DOHH2 (cell line): ENCODE results near the gene APOH.

Experiments used
- H3F3A ChIP-seq: fragments of 200-600 bp; sonication (generic), shearing (Covaris generic); 2 replicates; pipeline ENCODE4 v1.6.0; 2016; ENCODE audit warnings: antibody characterized with exemption, mild to moderate bottlenecking; ENCODE audit not compliant: control insufficient read depth, insufficient read depth
- H3K27ac ChIP-seq: fragments of 200-600 bp; sonication (generic); 2 replicates; pipeline ENCODE4 v1.5.1; 2014; ENCODE audit warnings: low read depth, mild to moderate bottlenecking, low read length, moderate library complexity
- H3K27me3 ChIP-seq: fragments of 200-600 bp; sonication (generic); 2 replicates; pipeline ENCODE4 v1.6.1; 2014; ENCODE audit warnings: mild to moderate bottlenecking, low read length, mixed read lengths; ENCODE audit not compliant: control insufficient read depth
- H3K36me3 ChIP-seq: fragments of 200-600 bp; sonication (generic); 2 replicates; pipeline ENCODE4 v1.6.1; 2014; ENCODE audit warnings: mild to moderate bottlenecking, low read length, moderate library complexity, mixed read lengths; ENCODE audit not compliant: control insufficient read depth
- H3K4me1 ChIP-seq: fragments of 200-600 bp; sonication (generic); 2 replicates; pipeline ENCODE4 v1.6.1; 2014; ENCODE audit warnings: mild to moderate bottlenecking, low read length, mixed read lengths; ENCODE audit not compliant: control insufficient read depth
- H3K4me2 ChIP-seq: fragments of 200-600 bp; sonication (generic); 2 replicates; pipeline ENCODE4 v1.6.0; 2014; ENCODE audit warnings: mild to moderate bottlenecking, low read length, moderate library complexity
- H3K4me3 ChIP-seq: fragments of 200-600 bp; sonication (generic); 2 replicates; pipeline ENCODE4 v1.5.1; 2014; ENCODE audit warnings: mild to moderate bottlenecking, low read length, mixed read lengths
- H3K79me2 ChIP-seq: fragments of 200-600 bp; sonication (generic); 2 replicates; pipeline ENCODE4 v1.6.1; 2014; ENCODE audit warnings: mild to moderate bottlenecking, low read length, mixed read lengths; ENCODE audit not compliant: control insufficient read depth
- H3K9me2 ChIP-seq: fragments of 200-600 bp; sonication (generic); replicated peaks from 2 replicates; pipeline ENCODE4 v1.6.1; 2014; ENCODE audit warnings: mild to moderate bottlenecking, low read length, mixed read lengths; ENCODE audit not compliant: control insufficient read depth
- H3K9me3 ChIP-seq: fragments of 200-600 bp; sonication (generic); 2 replicates; pipeline ENCODE4 v1.6.1; 2014; ENCODE audit warnings: antibody characterized with exemption, low read length, mixed read lengths; ENCODE audit not compliant: control insufficient read depth, insufficient read depth
- H4K20me1 ChIP-seq: fragments of 200-600 bp; sonication (generic); 2 replicates; pipeline ENCODE4 v1.6.0; 2014; ENCODE audit warnings: low read depth, mild to moderate bottlenecking, antibody characterized with exemption, low read length, moderate library complexity; ENCODE audit not compliant: control insufficient read depth, insufficient read depth
- EZH2phosphoT487 ChIP-seq: fragments of 200-600 bp; sonication (generic); IDR thresholded peaks from 2 replicates; pipeline ENCODE4 v1.6.1; 2017; ENCODE audit warnings: borderline replicate concordance, mild to moderate bottlenecking, antibody characterized with exemption, low read length, moderate library complexity, mixed read lengths
- TF ChIP-seq, protein P1 (sequence below): fragments of 200-600 bp; sonication (generic); IDR thresholded peaks from one replicate; pipeline ENCODE4 v1.5.1; 2014; ENCODE audit warnings: antibody characterized with exemption, mild to moderate bottlenecking, low read depth, low read length; ENCODE audit not compliant: poor library complexity, severe bottlenecking

APOH gene

DNA sequence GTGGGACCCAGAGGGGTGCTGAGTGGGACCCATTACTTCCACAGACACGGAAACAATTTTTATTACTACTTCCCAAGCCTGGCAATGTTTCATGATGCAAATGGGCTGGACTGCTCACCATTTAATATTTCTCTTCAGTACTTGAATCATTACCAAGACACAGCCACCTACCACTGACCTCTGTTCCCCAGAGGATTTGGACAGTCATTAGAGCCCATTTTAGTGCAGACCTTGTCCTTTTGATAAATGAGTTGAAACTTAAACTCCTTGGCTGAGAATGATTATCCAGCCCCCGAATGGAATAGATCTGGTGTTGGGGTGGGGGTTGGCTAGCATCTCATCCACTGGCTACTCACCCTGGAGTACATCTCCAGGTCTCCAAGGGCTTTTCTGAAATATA, 33.6 kb upstream of the APOH start:
- no peaks in the 10 kb centered on the region for H3K36me3 ChIP-seq
- no peaks in the 10 kb centered on the region for H3K4me1 ChIP-seq
- H3K27ac ChIP-seq, result no peak overlapping the region
- no peaks in the 10 kb centered on the region for H3F3A ChIP-seq
- H3K27me3 ChIP-seq, result 0 out of 2 replicates have a peak, but pooled peaks cover 5% of the 10 kb centered on the region
- H3K4me3 ChIP-seq, result no peak overlapping the region
- no peaks in the 10 kb centered on the region for H3K9me2 ChIP-seq
- H3K79me2 ChIP-seq, result no peaks in the 10 kb centered on the region
- H3K4me2 ChIP-seq, result no peak overlapping the region
- no peaks in the 10 kb centered on the region for H4K20me1 ChIP-seq
- TF ChIP-seq, protein P1, sequence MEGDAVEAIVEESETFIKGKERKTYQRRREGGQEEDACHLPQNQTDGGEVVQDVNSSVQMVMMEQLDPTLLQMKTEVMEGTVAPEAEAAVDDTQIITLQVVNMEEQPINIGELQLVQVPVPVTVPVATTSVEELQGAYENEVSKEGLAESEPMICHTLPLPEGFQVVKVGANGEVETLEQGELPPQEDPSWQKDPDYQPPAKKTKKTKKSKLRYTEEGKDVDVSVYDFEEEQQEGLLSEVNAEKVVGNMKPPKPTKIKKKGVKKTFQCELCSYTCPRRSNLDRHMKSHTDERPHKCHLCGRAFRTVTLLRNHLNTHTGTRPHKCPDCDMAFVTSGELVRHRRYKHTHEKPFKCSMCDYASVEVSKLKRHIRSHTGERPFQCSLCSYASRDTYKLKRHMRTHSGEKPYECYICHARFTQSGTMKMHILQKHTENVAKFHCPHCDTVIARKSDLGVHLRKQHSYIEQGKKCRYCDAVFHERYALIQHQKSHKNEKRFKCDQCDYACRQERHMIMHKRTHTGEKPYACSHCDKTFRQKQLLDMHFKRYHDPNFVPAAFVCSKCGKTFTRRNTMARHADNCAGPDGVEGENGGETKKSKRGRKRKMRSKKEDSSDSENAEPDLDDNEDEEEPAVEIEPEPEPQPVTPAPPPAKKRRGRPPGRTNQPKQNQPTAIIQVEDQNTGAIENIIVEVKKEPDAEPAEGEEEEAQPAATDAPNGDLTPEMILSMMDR, result no peak
- no peak for TF ChIP-seq EZH2phosphoT487
- H3K9me3 ChIP-seq, result no peaks in the 10 kb centered on the region

DNA sequence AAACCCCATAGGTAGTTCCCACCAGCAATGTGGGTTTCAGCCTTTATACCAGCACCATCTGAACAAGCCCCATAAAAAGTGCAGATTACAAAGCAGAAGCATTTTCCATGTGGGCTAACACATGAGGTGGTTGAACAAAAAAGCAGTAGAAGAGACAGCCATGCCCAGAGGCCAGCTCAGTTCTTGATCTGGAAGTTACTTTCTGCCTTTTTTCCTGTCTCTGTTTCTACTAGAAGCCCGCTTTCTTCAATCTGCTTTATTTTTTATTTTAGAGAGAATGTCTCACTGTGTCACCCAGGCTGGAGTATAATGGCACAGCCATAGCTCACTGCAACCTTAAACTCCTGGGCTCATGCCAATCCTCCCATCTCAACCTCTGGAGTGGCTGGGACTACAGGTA, 31.5 kb upstream of the APOH start:
- no peak overlapping the region for H3K27ac ChIP-seq
- H3K79me2 ChIP-seq, result no peaks in the 10 kb centered on the region
- H4K20me1 ChIP-seq, result no peaks in the 10 kb centered on the region
- no peaks in the 10 kb centered on the region for H3F3A ChIP-seq
- 0 out of 2 replicates have a peak, but pooled peaks cover 5% of the 10 kb centered on the region for H3K27me3 ChIP-seq
- no peaks in the 10 kb centered on the region for H3K9me2 ChIP-seq
- H3K9me3 ChIP-seq, result no peaks in the 10 kb centered on the region
- no peaks in the 10 kb centered on the region for H3K36me3 ChIP-seq
- H3K4me3 ChIP-seq, result no peak overlapping the region
- H3K4me2 ChIP-seq, result no peak overlapping the region
- no peaks in the 10 kb centered on the region for H3K4me1 ChIP-seq
- TF ChIP-seq EZH2phosphoT487, result no peak
- TF ChIP-seq, protein P1, result no peak

DNA sequence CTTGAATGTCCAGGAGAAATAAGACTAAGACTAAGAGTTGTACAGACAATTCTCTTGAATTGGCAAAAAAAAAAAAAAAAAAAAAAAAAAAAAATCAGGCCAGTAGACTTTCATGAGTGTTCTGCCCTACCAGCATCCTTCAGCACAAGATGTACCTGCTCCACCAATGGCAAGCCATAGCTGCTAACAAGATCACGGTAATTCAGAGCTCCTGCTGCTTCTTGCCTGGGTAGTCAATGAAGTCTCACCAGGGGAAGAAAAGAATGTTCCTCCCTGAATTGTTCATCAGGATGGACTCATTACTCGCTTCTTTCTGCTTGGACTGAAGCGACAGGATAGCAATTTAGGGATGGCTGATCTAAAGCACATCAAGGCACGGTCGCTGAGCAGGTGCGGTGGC, 31.1 kb upstream of the APOH start:
- Histone ChIP-seq H3K4me1 (peaks cover 2% of the 10 kb centered on the region), H3K9me3 (no peaks in the 10 kb centered on the region), H3K9me2 (no peaks in the 10 kb centered on the region), H3F3A (no peaks in the 10 kb centered on the region), H3K4me3 (no peak overlapping the region), H3K36me3 (no peaks in the 10 kb centered on the region), H3K27ac (no peak overlapping the region), H4K20me1 (no peaks in the 10 kb centered on the region), H3K4me2 (no peak overlapping the region), H3K27me3 (0 out of 2 replicates have a peak, but pooled peaks cover 3% of the 10 kb centered on the region), H3K79me2 (no peaks in the 10 kb centered on the region)
- TF ChIP-seq, protein P1, result no peak

DNA sequence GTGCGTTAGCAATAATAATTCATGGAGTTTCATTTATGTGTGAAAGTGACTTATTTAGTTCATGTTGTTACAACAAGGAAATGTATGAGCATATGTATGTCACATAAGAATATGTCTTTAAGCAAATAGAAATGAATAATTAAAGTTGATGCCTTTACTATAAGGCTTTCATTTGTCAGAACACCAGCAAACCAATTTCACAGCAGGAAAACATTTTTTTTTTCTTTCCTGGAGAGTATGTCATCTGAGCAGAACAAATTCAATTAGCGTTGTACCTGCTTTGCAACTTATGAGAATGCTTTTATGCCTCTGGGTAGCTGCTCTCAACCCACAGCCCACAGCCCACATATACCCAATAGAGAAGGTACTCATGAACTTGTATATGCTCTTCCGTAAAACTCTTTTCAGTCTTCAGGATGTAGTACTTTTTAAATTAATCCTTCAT, 26.3 kb upstream of the APOH start:
- H3K4me2 ChIP-seq, result no peak overlapping the region
- H3K9me2 ChIP-seq, result no peaks in the 10 kb centered on the region
- no peaks in the 10 kb centered on the region for H3K79me2 ChIP-seq
- H3K4me1 ChIP-seq, result peaks cover 7% of the 10 kb centered on the region
- TF ChIP-seq, protein P1, result no peak
- TF ChIP-seq EZH2phosphoT487, result no peak
- no peaks in the 10 kb centered on the region for H3K27me3 ChIP-seq
- no peak overlapping the region for H3K4me3 ChIP-seq
- H4K20me1 ChIP-seq, result no peaks in the 10 kb centered on the region
- no peak overlapping the region for H3K27ac ChIP-seq
- H3K9me3 ChIP-seq, result no peaks in the 10 kb centered on the region
- H3F3A ChIP-seq, result no peaks in the 10 kb centered on the region
- H3K36me3 ChIP-seq, result no peaks in the 10 kb centered on the region
